H1 (cell line): Measurements from ENCODE around the gene OR13J1. TPM values are rescaled to one million over a fixed set of nuclear protein-coding genes. Genes with fewer than 3 reads are reported as not detected.

Experiments
- CTCF ChIA-PET: fragments of 300-600 bp; sonication (Branson Sonifier 250); formaldehyde crosslinking; loops from one replicate; lab custom pipeline; 2021; ENCODE audit not compliant: partially characterized antibody; lab: Charles Lee
- POLR2A ChIA-PET: fragments of 300-600 bp; sonication (Branson Sonifier 250); formaldehyde crosslinking; loops from one replicate; lab custom pipeline; 2021; ENCODE audit warnings: inconsistent platforms; ENCODE audit not compliant: partially characterized antibody; lab: Charles Lee
- DNase-seq, 2 experiments: peaks; one replicate each; pipeline versions ENCODE4 v3.0.0 to v3.0.0-alpha.2; 2010 to 2022; ENCODE audit warnings: low spot score in 2 of 2, low read depth in 1 of 2, mixed read lengths in 1 of 2
- FAIRE-seq: peaks from 2 replicates; lab custom pipeline; 2011; peaks lifted over from hg19 to GRCh38; lab: Jason Lieb, UNC
- H2AFZ ChIP-seq: 2 replicates; pipeline ENCODE4 v1.8.1; 2012; ENCODE audit warnings: low read length, inconsistent platforms
- H2AK5ac ChIP-seq: 2 replicates; pipeline ENCODE4 v1.6.1; 2013; ENCODE audit warnings: low read depth, low read length
- H2BK120ac ChIP-seq: replicated peaks from 2 replicates; pipeline ENCODE3; 2013; ENCODE audit warnings: low read depth, low read length, inconsistent platforms
- H2BK12ac ChIP-seq: 2 replicates; pipeline ENCODE4 v1.6.1; 2013; ENCODE audit warnings: low read depth, low read length
- H2BK15ac ChIP-seq: 2 replicates; pipeline ENCODE4 v1.6.1; 2013; ENCODE audit warnings: low read length
- H2BK20ac ChIP-seq: 2 replicates; pipeline ENCODE4 v1.6.1; 2013; ENCODE audit warnings: low read length
- H2BK5ac ChIP-seq: 2 replicates; pipeline ENCODE4 v1.6.1; 2013; ENCODE audit warnings: low read depth, low read length
- H3K14ac ChIP-seq: 2 replicates; pipeline ENCODE4 v1.6.1; 2013; ENCODE audit warnings: inconsistent platforms; ENCODE audit not compliant: insufficient read length
- H3K18ac ChIP-seq: 2 replicates; pipeline ENCODE4 v1.6.1; 2013; ENCODE audit warnings: low read length; ENCODE audit errors: extremely low read depth
- H3K23ac ChIP-seq: 2 replicates; pipeline ENCODE4 v1.6.1; 2013; ENCODE audit warnings: inconsistent platforms; ENCODE audit not compliant: insufficient read length
- H3K23me2 ChIP-seq: 2 replicates; pipeline ENCODE4 v1.6.1; 2013; ENCODE audit warnings: low read depth, low read length
- H3K27ac ChIP-seq: 2 replicates; pipeline ENCODE4 v1.6.1; 2011; ENCODE audit warnings: low read depth, low read length, inconsistent platforms
- H3K27me3 ChIP-seq, 4 experiments: replicated peaks in 1 of 4; 1 replicate in 1 of 4; 2 replicates in 3 of 4; pipeline versions ENCODE4 v1.6.1 to v1.8.1; 2011 to 2013; ENCODE audit warnings: low read length in 3 of 4, mild to moderate bottlenecking in 3 of 4, inconsistent platforms in 2 of 4, mixed read lengths in 2 of 4, moderate library complexity in 1 of 4; ENCODE audit not compliant: control insufficient read depth in 3 of 4, insufficient read depth in 3 of 4; ENCODE audit errors: extremely low read depth in 1 of 4
- H3K36me3 ChIP-seq, 4 experiments: 2 replicates each; pipeline versions ENCODE4 v1.6.1 to v1.8.1; 2011 to 2013; ENCODE audit warnings: mild to moderate bottlenecking in 4 of 4, low read length in 3 of 4, moderate library complexity in 2 of 4, control low read depth in 1 of 4, inconsistent platforms in 1 of 4; ENCODE audit not compliant: insufficient read depth in 4 of 4, control insufficient read depth in 2 of 4
- H3K4ac ChIP-seq: replicated peaks from 2 replicates; pipeline ENCODE3; 2013; ENCODE audit warnings: low read length, low read depth, mixed read lengths, inconsistent platforms; ENCODE audit not compliant: insufficient read length
- H3K4me1 ChIP-seq, 4 experiments: replicated peaks in 1 of 4; 1 replicate in 1 of 4; 2 replicates in 3 of 4; pipeline versions ENCODE4 v1.6.1 to v1.8.1; 2011 to 2013; ENCODE audit warnings: low read length in 3 of 4, inconsistent platforms in 2 of 4, mixed read lengths in 1 of 4; ENCODE audit not compliant: insufficient read depth in 4 of 4, control insufficient read depth in 3 of 4
- H3K4me2 ChIP-seq, 2 experiments: 2 replicates each; pipeline versions ENCODE4 v1.6.1 to v1.8.1; 2011 to 2013; ENCODE audit warnings: low read depth in 2 of 2, low read length in 2 of 2, control low read depth in 1 of 2, inconsistent platforms in 1 of 2, mild to moderate bottlenecking in 1 of 2; ENCODE audit not compliant: insufficient read depth in 1 of 2
- H3K4me3 ChIP-seq, 4 experiments: fragments of 200-600, 300-600 bp in 1 of 4; sonication (generic), shearing (Covaris generic), sonication (Bioruptor Twin) in 1 of 4; 2 replicates each; pipeline versions ENCODE4 v1.5.1 to v1.8.1; 2011 to 2016; ENCODE audit warnings: low read length in 4 of 4, low read depth in 3 of 4, control low read depth in 2 of 4, inconsistent platforms in 2 of 4, mild to moderate bottlenecking in 2 of 4, mixed read lengths in 1 of 4, moderate library complexity in 1 of 4; ENCODE audit not compliant: insufficient read depth in 2 of 4; ENCODE audit errors: extremely low read depth in 1 of 4
- H3K56ac ChIP-seq: replicated peaks from 2 replicates; pipeline ENCODE3; 2013; ENCODE audit warnings: low read depth, mild to moderate bottlenecking, mixed read lengths, low read length, inconsistent platforms; ENCODE audit not compliant: insufficient read length
- H3K79me1 ChIP-seq: 2 replicates; pipeline ENCODE4 v1.6.1; 2013; ENCODE audit warnings: low read depth, low read length, control low read depth
- H3K79me2 ChIP-seq, 2 experiments: 2 replicates each; pipeline versions ENCODE4 v1.6.1 to v1.8.1; 2012 to 2013; ENCODE audit warnings: low read length in 2 of 2, mild to moderate bottlenecking in 2 of 2, inconsistent platforms in 1 of 2; ENCODE audit not compliant: insufficient read depth in 2 of 2, control insufficient read depth in 1 of 2
- H3K9ac ChIP-seq, 4 experiments: replicated peaks in 1 of 4; 1 replicate in 1 of 4; 2 replicates in 3 of 4; pipeline versions ENCODE4 v1.6.1 to v1.8.1; 2011 to 2013; ENCODE audit warnings: low read depth in 3 of 4, low read length in 3 of 4, control low read depth in 2 of 4, mild to moderate bottlenecking in 2 of 4, moderate library complexity in 2 of 4, inconsistent platforms in 1 of 4; ENCODE audit errors: extremely low read depth in 1 of 4
- H3K9me3 ChIP-seq, 2 experiments: 2 replicates each; pipeline versions ENCODE4 v1.6.1 to v1.8.1; 2012 to 2013; ENCODE audit warnings: mild to moderate bottlenecking in 2 of 2, moderate library complexity in 2 of 2, control low read depth in 1 of 2, inconsistent platforms in 1 of 2, low read depth in 1 of 2, low read length in 1 of 2, mixed read lengths in 1 of 2; ENCODE audit not compliant: insufficient read depth in 2 of 2
- H4K20me1 ChIP-seq, 2 experiments: replicated peaks in 1 of 2; 2 replicates each; pipeline versions ENCODE3 to v1.8.1; 2011 to 2013; ENCODE audit warnings: inconsistent platforms in 2 of 2, low read length in 2 of 2, mild to moderate bottlenecking in 1 of 2; ENCODE audit not compliant: insufficient read depth in 2 of 2, control insufficient read depth in 1 of 2
- H4K5ac ChIP-seq: 2 replicates; pipeline ENCODE4 v1.6.1; 2013; ENCODE audit warnings: low read length, low read depth, mixed read lengths, inconsistent platforms; ENCODE audit not compliant: insufficient read length
- H4K8ac ChIP-seq: 2 replicates; pipeline ENCODE4 v1.8.0; 2013; ENCODE audit warnings: mild to moderate bottlenecking, moderate library complexity, low read length, inconsistent platforms; ENCODE audit not compliant: insufficient read depth; ENCODE audit errors: extremely low read depth
- H4K91ac ChIP-seq: replicated peaks from 2 replicates; pipeline ENCODE3; 2013; ENCODE audit warnings: low read length, mixed read lengths, inconsistent platforms; ENCODE audit not compliant: insufficient read length
- BRCA1 ChIP-seq: IDR thresholded peaks from 2 replicates; pipeline ENCODE4 v1.6.1; 2012; ENCODE audit warnings: low read depth, low read length, improper control_type of control experiment
- WGBS, 2 experiments: shearing (Covaris generic) in 1 of 2; methylation state at CpG; one replicate each; pipeline versions ENCODE4 v1.1.6 to v1.1.7; 2013 to 2015; ENCODE audit warnings: low lambda C conversion rate in 2 of 2, mixed read lengths in 2 of 2, inconsistent platforms in 1 of 2, low coverage in 1 of 2, missing lambda C conversion rate in 1 of 2; ENCODE audit not compliant: insufficient replicate concordance in 2 of 2, insufficient coverage in 1 of 2, insufficient read length in 1 of 2; ENCODE audit errors: extremely low coverage in 1 of 2, missing lambda C conversion rate in 1 of 2; 5-methylcytosine and 5-hydroxymethylcytosine counted together
- polyA plus RNA-seq, 7 experiments: library from polyadenylated mRNA; depleted of rRNA in 3 of 7; stranded (reverse) in 5 of 7; unstranded in 2 of 7; fragments of >200 nt in 5 of 7; fragments of 200-250 nt in 2 of 7; gene quantifications; 1 replicate in 5 of 7; 2 replicates in 1 of 7; 4 replicates in 1 of 7; pipeline versions ENCODE4 v1.2.1 to v1.2.3, GENCODE V29; 2011 to 2013; ENCODE audit warnings: missing spikeins in 2 of 7, mixed read lengths in 2 of 7
- total RNA-seq: library from RNA; stranded (reverse); fragmentation: NEBNext Ultra II Directional; extraction: Animal tissue kit (Norgen Biotek cat#: 25700); gene quantifications from 2 replicates; pipeline ENCODE4 v1.2.1, GENCODE V29; 2021

OR13J1 gene
- total and polyA plus RNA-seq, 2 of the 8 experiments (the other 6 are each of a cell fraction or from before 2014, with no cell fraction given) = not detected

- DNase-seq = no peak
- no peaks in the 10 kb centered on the region for H3K9me3 ChIP-seq
- peak overlapping the region in 2 of 4 experiments; percentile 34 to 50; a peak in 2 of 7 replicates for H3K9ac ChIP-seq
- no peak overlapping the region for H3K18ac ChIP-seq
- H2AFZ ChIP-seq = peak overlapping the region; percentile 31
- FAIRE-seq = no peak
- H4K91ac ChIP-seq = no peak overlapping the region
- no peak overlapping the region for H2BK12ac ChIP-seq
- no peak overlapping the region for H4K8ac ChIP-seq
- no peak overlapping the region for H4K5ac ChIP-seq
- no peak overlapping the region for H2BK5ac ChIP-seq
- no peak overlapping the region for H3K4ac ChIP-seq
- no peak overlapping the region for H2BK120ac ChIP-seq
- POLR2A ChIA-PET = interaction anchor here (2.2 to 2.7 kb wide), 2 partner anchors 16 to 38 kb away, joined by 6 to 13 read pairs; partner anchors contain the start of genes HINT2 and NPR2
- no peak overlapping the region for H3K56ac ChIP-seq
- no peaks in the 10 kb centered on the region for H3K36me3 ChIP-seq
- no peak overlapping the region for H2BK15ac ChIP-seq
- WGBS, 2 experiments = 58% methylated on average over 2 of the region's 2 CpGs; no CpG with 5 or more reads in 1 of the 2 experiments
- H3K14ac ChIP-seq = no peak overlapping the region
- H2BK20ac ChIP-seq = no peak overlapping the region
- no peak for TF ChIP-seq BRCA1
- H3K4me3 ChIP-seq = peak overlapping the region; percentile 51 to 83 (median 68)
- no peak overlapping the region for H3K23ac ChIP-seq
- CTCF ChIA-PET = interaction anchor here (5.6 to 10.6 kb wide), 3 partner anchors 18 to 50 kb away, joined by 62 to 115 read pairs (median 78); partner anchors contain the start of genes HINT2 and SPAG8
- H3K23me2 ChIP-seq = peaks cover 10% of the 10 kb centered on the region
- H3K4me2 ChIP-seq = peak overlapping the region; percentile 86 to 90
- H3K79me2 ChIP-seq = no peaks in the 10 kb centered on the region
- no peak overlapping the region for H2AK5ac ChIP-seq
- peaks cover 0 to 12% (median 6%) of the 10 kb centered on the region in 4 experiments; a peak in 6 of 7 replicates for H3K4me1 ChIP-seq
- no peaks in the 10 kb centered on the region for H3K79me1 ChIP-seq
- H3K27me3 ChIP-seq = no peaks in the 10 kb centered on the region
- H3K27ac ChIP-seq = no peak overlapping the region
- no peaks in the 10 kb centered on the region for H4K20me1 ChIP-seq
Observed at GRCh38 chr9:35829764-35830096, 40.5 kb downstream of the OR13J1 start.
